MG63 (cell line): ENCODE data around the gene OXLD1. TPM values are rescaled to one million over a fixed set of nuclear protein-coding genes. Genes with fewer than 3 reads are reported as not detected.

Experiments used
- DNase-seq: peaks from one replicate; pipeline ENCODE4 v3.0.0-alpha.2; 2020
- H3K27me3 ChIP-seq: fragments of 250-450 bp; sonication (Bioruptor Pico); 2 replicates; pipeline ENCODE4 v1.5.1; 2020; ENCODE audit warnings: mild to moderate bottlenecking, moderate library complexity
- H3K36me3 ChIP-seq: fragments of 250-450 bp; sonication (Bioruptor Pico); 2 replicates; pipeline ENCODE4 v1.5.1; 2020; ENCODE audit warnings: mild to moderate bottlenecking, moderate library complexity
- H3K4me3 ChIP-seq: fragments of 250-450 bp; sonication (Bioruptor Pico); 2 replicates; pipeline ENCODE4 v1.5.1; 2020; ENCODE audit warnings: mild to moderate bottlenecking, moderate library complexity
- H3K9me3 ChIP-seq: fragments of 250-450 bp; sonication (Bioruptor Pico); 2 replicates; pipeline ENCODE4 v1.5.1; 2020; ENCODE audit warnings: mild to moderate bottlenecking, moderate library complexity
- total RNA-seq: library from RNA; depleted of rRNA; stranded (reverse); fragments of >200 nt; shearing (Covaris generic); gene quantifications from 2 replicates; pipeline ENCODE4 v1.2.3, GENCODE V29; 2014; ENCODE audit warnings: low replicate concordance

OXLD1 gene
- total RNA-seq, 1 experiment from 2014 or later = 64.7 TPM

GRCh38 chr17:81672504-81672903 is 6.1 kb upstream of the OXLD1 start:
- Histone ChIP-seq H3K9me3 (no peaks in the 10 kb centered on the region), H3K4me3 (no peak overlapping the region), H3K27me3 (no peaks in the 10 kb centered on the region), H3K36me3 (peaks cover 68% of the 10 kb centered on the region)
- no peak for DNase-seq

- peaks cover 67% of the 10 kb centered on the region for H3K36me3 ChIP-seq
- peak overlapping the region; percentile 90 for H3K4me3 ChIP-seq
- H3K9me3 ChIP-seq = no peaks in the 10 kb centered on the region
- DNase-seq = no peak
- H3K27me3 ChIP-seq = no peaks in the 10 kb centered on the region
Measured at GRCh38 chr17:81667754-81668153, 1.3 kb upstream of the OXLD1 start.

GRCh38 chr17:81666092-81666341 is 388 bp downstream of the OXLD1 start:
- no peak for DNase-seq
- no peaks in the 10 kb centered on the region for H3K9me3 ChIP-seq
- peaks cover 51% of the 10 kb centered on the region for H3K36me3 ChIP-seq

GRCh38 chr17:81665205-81666091 is 957 bp downstream of the OXLD1 start:
- peak overlapping the region; percentile 90 for H3K4me3 ChIP-seq
- H3K9me3 ChIP-seq = no peaks in the 10 kb centered on the region
- H3K27me3 ChIP-seq = no peaks in the 10 kb centered on the region
- peak; percentile 48 for DNase-seq
- H3K36me3 ChIP-seq = peaks cover 47% of the 10 kb centered on the region

More at GRCh38 chr17:81666092-81666341, 388 bp downstream of the OXLD1 start:
- H3K4me3 ChIP-seq = peak overlapping the region; percentile 90
- no peaks in the 10 kb centered on the region for H3K27me3 ChIP-seq

- DNase-seq = peak; percentile 24
- Histone ChIP-seq H3K4me3 (no peak overlapping the region), H3K9me3 (no peaks in the 10 kb centered on the region), H3K27me3 (no peaks in the 10 kb centered on the region), H3K36me3 (peaks cover 33% of the 10 kb centered on the region)
Measured at GRCh38 chr17:81664051-81664470, 2.3 kb downstream of the OXLD1 start.

GRCh38 chr17:81662002-81662401 is 4.4 kb downstream of the OXLD1 start:
- Histone ChIP-seq H3K36me3 (peaks cover 16% of the 10 kb centered on the region), H3K9me3 (no peaks in the 10 kb centered on the region), H3K27me3 (no peaks in the 10 kb centered on the region), H3K4me3 (no peak overlapping the region)
- no peak for DNase-seq

GRCh38 chr17:81660441-81660840 is 6.0 kb downstream of the OXLD1 start:
- Histone ChIP-seq H3K27me3 (no peaks in the 10 kb centered on the region), H3K4me3 (no peak overlapping the region), H3K9me3 (no peaks in the 10 kb centered on the region), H3K36me3 (peaks cover 14% of the 10 kb centered on the region)
- DNase-seq = no peak

GRCh38 chr17:81659038-81659437 is 7.4 kb downstream of the OXLD1 start:
- Histone ChIP-seq H3K4me3 (no peak overlapping the region), H3K36me3 (peaks cover 1% of the 10 kb centered on the region; the same call in 1 of the 2 replicates), H3K27me3 (no peaks in the 10 kb centered on the region), H3K9me3 (no peaks in the 10 kb centered on the region)
- no peak for DNase-seq

GRCh38 chr17:81656835-81657234 is 9.6 kb downstream of the OXLD1 start:
- Histone ChIP-seq H3K27me3 (no peaks in the 10 kb centered on the region), H3K9me3 (no peaks in the 10 kb centered on the region), H3K36me3 (no peaks in the 10 kb centered on the region), H3K4me3 (no peak overlapping the region)
- DNase-seq = no peak

- no peak within 1 kb of the TSS for H3K4me3 ChIP-seq
Measured at GRCh38 chr17:81656118-81656743, 10.2 kb downstream of the OXLD1 start, which contains the start of gene PDE6G. Gene PDE6G, minus strand, starts transcription at chr17:81656542. Its CDS starts 3,237 bp downstream, at chr17:81653305.

GRCh38 chr17:81655378-81656117 is 10.9 kb downstream of the OXLD1 start:
- Histone ChIP-seq H3K4me3 (no peak overlapping the region), H3K27me3 (no peaks in the 10 kb centered on the region), H3K36me3 (no peaks in the 10 kb centered on the region), H3K9me3 (no peaks in the 10 kb centered on the region)
- DNase-seq = no peak

More at GRCh38 chr17:81656118-81656743, 10.2 kb downstream of the OXLD1 start, which contains the start of gene PDE6G:
- no peaks in the 10 kb centered on the region for H3K9me3 ChIP-seq
- H3K36me3 ChIP-seq = no peaks in the 10 kb centered on the region
- DNase-seq = no peak
- H3K27me3 ChIP-seq = no peaks in the 10 kb centered on the region

GRCh38 chr17:81652906-81653771 is 13.3 kb downstream of the OXLD1 start:
- no peak for DNase-seq

GRCh38 chr17:81651692-81652091 is 14.7 kb downstream of the OXLD1 start:
- peaks cover 6% of the 10 kb centered on the region; the same call in 1 of the 2 replicates for H3K9me3 ChIP-seq
- H3K27me3 ChIP-seq = no peaks in the 10 kb centered on the region
- peak; percentile 94 for DNase-seq
- H3K36me3 ChIP-seq = no peaks in the 10 kb centered on the region
- no peak overlapping the region for H3K4me3 ChIP-seq

More at GRCh38 chr17:81652906-81653771, 13.3 kb downstream of the OXLD1 start:
- no peaks in the 10 kb centered on the region for H3K36me3 ChIP-seq
- H3K27me3 ChIP-seq = no peaks in the 10 kb centered on the region
- peaks cover 6% of the 10 kb centered on the region; the same call in 1 of the 2 replicates for H3K9me3 ChIP-seq
- H3K4me3 ChIP-seq = no peak overlapping the region

- DNase-seq = no peak
- Histone ChIP-seq H3K27me3 (no peaks in the 10 kb centered on the region), H3K9me3 (peaks cover 6% of the 10 kb centered on the region; the same call in 1 of the 2 replicates), H3K36me3 (no peaks in the 10 kb centered on the region), H3K4me3 (no peak overlapping the region)
Measured at GRCh38 chr17:81650951-81651350, 15.5 kb downstream of the OXLD1 start.

- no peak for DNase-seq
- H3K4me3 ChIP-seq = no peak overlapping the region
- H3K27me3 ChIP-seq = no peaks in the 10 kb centered on the region
- H3K9me3 ChIP-seq = peaks cover 6% of the 10 kb centered on the region; the same call in 1 of the 2 replicates
- no peaks in the 10 kb centered on the region for H3K36me3 ChIP-seq
Measured at GRCh38 chr17:81648707-81649085, 17.7 kb downstream of the OXLD1 start.

GRCh38 chr17:81648013-81648706 is 18.2 kb downstream of the OXLD1 start:
- H3K4me3 ChIP-seq = no peak overlapping the region
- peaks cover 6% of the 10 kb centered on the region; the same call in 1 of the 2 replicates for H3K9me3 ChIP-seq
- no peaks in the 10 kb centered on the region for H3K36me3 ChIP-seq
- H3K27me3 ChIP-seq = no peaks in the 10 kb centered on the region
- no peak for DNase-seq
